MM.1S (cell line): ENCODE measurements around the gene GEMIN5.

Experiments used
- CTCF ChIP-seq: fragments of 300-600 bp; sonication (generic); IDR thresholded peaks from 2 replicates; pipeline ENCODE4 v1.5.1; 2016; ENCODE audit warnings: antibody characterized with exemption, low read length, mixed read lengths
- EZH2 ChIP-seq: fragments of 300-600 bp; sonication (generic); optimal IDR thresholded peaks from 2 replicates; pipeline ENCODE3; 2017; ENCODE audit warnings: low read depth, mild to moderate bottlenecking, antibody characterized with exemption, low read length, mixed read lengths

DNA sequence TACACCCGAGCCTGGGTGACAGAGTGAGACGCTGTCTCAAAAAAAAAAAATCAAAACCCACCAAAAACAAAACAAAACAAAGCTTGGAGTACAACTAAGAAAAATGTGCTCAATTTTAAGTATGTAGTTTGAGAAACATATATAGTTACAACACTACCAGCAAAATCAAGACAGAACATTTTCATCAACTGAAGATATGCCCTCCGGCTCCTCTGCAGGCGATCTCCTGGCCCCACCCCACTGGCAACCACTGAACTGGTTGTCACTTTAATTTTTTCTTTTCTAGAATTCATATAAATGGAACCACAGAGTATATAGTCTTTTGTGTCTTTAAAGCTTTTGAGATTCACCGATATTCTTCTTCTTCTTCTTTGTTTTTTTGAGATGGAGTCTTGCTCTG lies 44.6 kb downstream of the GEMIN5 start:
- no peak for TF ChIP-seq CTCF
- no peak for TF ChIP-seq EZH2
